Naive B cell (primary cell): ENCODE results near the gene HBA1. TPM values are rescaled to one million over a fixed set of nuclear protein-coding genes. Genes with fewer than 3 reads are reported as not detected.
A peak's percentile ranks its signal among the peaks of the same experiment; 100 is the strongest.
"Not testable (repeated sequence)": the region's sequence is repeated elsewhere in the genome, so short reads cannot be mapped to it uniquely, and the experiment has no call there.

Experiments
- ATAC-seq, 2 donors: fragments of 150-1000 bp; cut with Tn5 transposase; 2 replicates each; pipeline ENCODE4 v1.10.0; 2021; ENCODE audit warnings: low read depth in 2 of 2, mild to moderate bottlenecking in 2 of 2, moderate library complexity in 2 of 2
- DNase-seq: peaks from one replicate; pipeline ENCODE4 v3.0.0; 2022
- H3K27ac Mint-ChIP-seq, 6 donors: one replicate each; pipeline ENCODE4 v1.8.0; 2020 to 2022; ENCODE audit warnings: mild to moderate bottlenecking in 6 of 6, mixed read lengths in 6 of 6, moderate library complexity in 5 of 6, inconsistent platforms in 2 of 6
- H3K27me3 Mint-ChIP-seq, 3 donors: one replicate each; pipeline ENCODE4 v1.8.0; 2021 to 2022; ENCODE audit warnings: mixed read lengths in 3 of 3, mild to moderate bottlenecking in 1 of 3
- H3K36me3 Mint-ChIP-seq, 2 donors: one replicate each; pipeline ENCODE4 v1.8.0; 2020 to 2022; ENCODE audit warnings: mixed read lengths in 2 of 2, inconsistent platforms in 1 of 2, mild to moderate bottlenecking in 1 of 2
- H3K4me1 Mint-ChIP-seq, 3 donors: one replicate each; pipeline ENCODE4 v1.8.0; 2020 to 2022; ENCODE audit warnings: mixed read lengths in 3 of 3, inconsistent platforms in 1 of 3, mild to moderate bottlenecking in 1 of 3, moderate library complexity in 1 of 3
- H3K4me3 Mint-ChIP-seq, 8 donors: one replicate each; pipeline ENCODE4 v1.8.0; 2020 to 2022; ENCODE audit warnings: mild to moderate bottlenecking in 8 of 8, mixed read lengths in 8 of 8, moderate library complexity in 8 of 8, inconsistent platforms in 2 of 8
- H3K9me3 Mint-ChIP-seq, 7 donors: one replicate each; pipeline ENCODE4 v1.8.0; 2020 to 2022; ENCODE audit warnings: mixed read lengths in 7 of 7, mild to moderate bottlenecking in 5 of 7, inconsistent platforms in 2 of 7, moderate library complexity in 1 of 7
- polyA plus RNA-seq, 6 donors: library from polyadenylated mRNA; unstranded; fragments of 300-500 nt; fragmentation: Illumina TruSeq; gene quantifications; one replicate each; pipeline ENCODE4 v1.2.3, GENCODE V29; 2021; ENCODE audit warnings: low read depth in 6 of 6

HBA1 gene
- polyA plus RNA-seq, 6 donors from 2014 or later: 42.8 to 256 (median 100) TPM

- ATAC-seq, H3K27ac Mint-ChIP-seq, H3K36me3 Mint-ChIP-seq, H3K9me3 Mint-ChIP-seq, DNase-seq: not testable (repeated sequence)
- Mint-ChIP-seq H3K4me3 (peak overlapping the region in 2 of 8 donors; percentile 23 to 57), H3K4me1 (peaks cover 0 to 10% (median 5%) of the 10 kb centered on the region in 3 donors), H3K27me3 (peaks cover 39 to 63% (median 51%) of the 10 kb centered on the region in 3 donors)
These were observed 12.8 kb upstream of the HBA1 start for GRCh38 chr16:163696-164095.

DNA sequence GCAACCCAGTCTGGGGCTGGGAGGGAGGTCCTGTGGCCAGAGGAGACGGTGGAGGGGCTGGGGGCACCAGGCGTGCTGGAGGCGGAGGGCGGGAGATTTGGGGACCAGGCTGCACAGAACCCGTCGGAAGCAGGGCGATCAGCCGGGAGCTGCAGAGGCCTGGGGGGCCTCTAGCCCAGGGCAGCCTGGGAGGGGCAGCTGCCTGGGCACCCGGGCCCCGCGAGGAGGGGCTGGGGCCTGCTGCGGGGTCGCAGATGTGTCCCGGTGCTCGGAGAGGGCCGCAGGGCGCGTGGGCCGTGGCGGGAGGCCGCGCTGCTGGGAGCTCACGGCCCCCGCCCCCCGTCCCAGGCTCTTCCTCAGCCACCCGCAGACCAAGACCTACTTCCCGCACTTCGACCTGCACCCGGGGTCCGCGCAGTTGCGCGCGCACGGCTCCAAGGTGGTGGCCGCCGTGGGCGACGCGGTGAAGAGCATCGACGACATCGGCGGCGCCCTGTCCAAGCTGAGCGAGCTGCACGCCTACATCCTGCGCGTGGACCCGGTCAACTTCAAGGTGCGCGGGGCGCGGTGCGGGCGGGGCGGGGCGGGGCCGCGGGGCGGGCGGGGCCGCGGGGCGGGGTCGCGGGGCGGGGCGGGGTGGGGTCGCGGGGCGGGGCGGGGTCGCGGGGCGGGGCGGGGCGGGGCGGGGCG, 12.2 kb upstream of the HBA1 start:
- not testable (repeated sequence) for H3K27ac Mint-ChIP-seq, H3K9me3 Mint-ChIP-seq, H3K36me3 Mint-ChIP-seq, H3K4me3 Mint-ChIP-seq, ATAC-seq, DNase-seq
- Mint-ChIP-seq H3K27me3 (peaks cover 38 to 64% (median 51%) of the 10 kb centered on the region in 3 donors), H3K4me1 (peaks cover 0 to 10% (median 5%) of the 10 kb centered on the region in 3 donors)

GRCh38 chr16:164827-165538, 11.5 kb upstream of the HBA1 start:
- DNase-seq: no peak
- no peaks in the 10 kb centered on the region for H3K36me3 Mint-ChIP-seq
- peaks cover 34 to 64% (median 51%) of the 10 kb centered on the region in 3 donors for H3K27me3 Mint-ChIP-seq
- no peaks in the 10 kb centered on the region for H3K9me3 Mint-ChIP-seq
- H3K4me3 Mint-ChIP-seq: peak overlapping the region; percentile 7 to 77 (median 58)
- H3K4me1 Mint-ChIP-seq: peaks cover 0 to 10% (median 5%) of the 10 kb centered on the region in 3 donors
- peak; percentile 24 to 26 for ATAC-seq
- H3K27ac Mint-ChIP-seq: no peak overlapping the region

GRCh38 chr16:165539-166374, 10.7 kb upstream of the HBA1 start, which contains the start of gene HBM:
HBM (plus strand) TSS chr16:165978; CDS start chr16:165998, 20 bp downstream.
- DNase-seq: no peak
- Mint-ChIP-seq H3K27ac (peak within 1 kb of the TSS in 1 of 6 donors; percentile 49), H3K4me1 (peaks cover 0 to 10% (median 5%) of the 10 kb centered on the region in 3 donors)

DNA sequence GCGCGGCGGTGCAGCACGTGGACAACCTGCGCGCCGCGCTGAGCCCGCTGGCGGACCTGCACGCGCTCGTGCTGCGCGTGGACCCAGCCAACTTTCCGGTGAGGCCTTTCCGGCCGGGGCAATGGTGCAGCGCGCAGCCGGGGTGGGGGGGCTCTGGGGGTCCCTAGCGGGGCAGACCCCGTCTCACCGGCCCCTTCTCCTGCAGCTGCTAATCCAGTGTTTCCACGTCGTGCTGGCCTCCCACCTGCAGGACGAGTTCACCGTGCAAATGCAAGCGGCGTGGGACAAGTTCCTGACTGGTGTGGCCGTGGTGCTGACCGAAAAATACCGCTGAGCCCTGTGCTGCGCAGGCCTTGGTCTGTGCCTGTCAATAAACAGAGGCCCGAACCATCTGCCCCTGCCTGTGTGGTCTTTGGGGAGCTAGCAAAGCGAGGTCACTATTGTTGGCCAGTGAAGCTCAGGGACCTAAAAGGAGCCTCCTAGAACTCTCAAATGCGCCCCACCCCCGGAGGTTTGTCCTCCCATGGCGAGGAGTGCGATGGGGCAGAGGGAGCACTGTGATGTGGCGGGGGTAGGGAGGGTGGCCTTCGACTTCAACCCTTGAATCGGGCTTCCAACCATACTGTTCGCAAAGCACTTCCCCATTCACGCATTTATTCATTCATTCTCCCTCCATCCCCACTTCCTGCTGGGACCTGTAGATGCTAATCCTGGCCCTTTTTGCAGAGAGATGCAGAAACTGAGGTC, 9.9 kb upstream of the HBA1 start:
- no peak for ATAC-seq
- no peak overlapping the region for H3K27ac Mint-ChIP-seq

More at GRCh38 chr16:165539-166374, 10.7 kb upstream of the HBA1 start, which contains the start of gene HBM:
- H3K27me3 Mint-ChIP-seq: peaks cover 40 to 72% (median 59%) of the 10 kb centered on the region in 3 donors
- no peaks in the 10 kb centered on the region for H3K36me3 Mint-ChIP-seq
- peak within 1 kb of the TSS; percentile 7 to 85 (median 78) for H3K4me3 Mint-ChIP-seq
- no peaks in the 10 kb centered on the region for H3K9me3 Mint-ChIP-seq
- peak; percentile 44 to 51 for ATAC-seq

GRCh38 chr16:167122-167690, 9.3 kb upstream of the HBA1 start:
- H3K4me1 Mint-ChIP-seq: peaks cover 0 to 10% (median 7%) of the 10 kb centered on the region in 3 donors
- peak overlapping the region in 6 of 8 donors; percentile 44 to 85 (median 69) for H3K4me3 Mint-ChIP-seq
- no peak overlapping the region for H3K27ac Mint-ChIP-seq
- DNase-seq (no peak), ATAC-seq (no peak)
- no peaks in the 10 kb centered on the region for H3K36me3 Mint-ChIP-seq
- no peaks in the 10 kb centered on the region for H3K9me3 Mint-ChIP-seq
- peaks cover 44 to 71% (median 60%) of the 10 kb centered on the region in 3 donors for H3K27me3 Mint-ChIP-seq

More for the DNA sequence above, 9.9 kb upstream of the HBA1 start:
- H3K27me3 Mint-ChIP-seq: peaks cover 43 to 73% (median 60%) of the 10 kb centered on the region in 3 donors
- peak overlapping the region in 5 of 8 donors; percentile 49 to 85 (median 79) for H3K4me3 Mint-ChIP-seq
- no peak for DNase-seq
- H3K4me1 Mint-ChIP-seq: peaks cover 0 to 10% (median 5%) of the 10 kb centered on the region in 3 donors
- no peaks in the 10 kb centered on the region for H3K9me3 Mint-ChIP-seq
- no peaks in the 10 kb centered on the region for H3K36me3 Mint-ChIP-seq

DNA sequence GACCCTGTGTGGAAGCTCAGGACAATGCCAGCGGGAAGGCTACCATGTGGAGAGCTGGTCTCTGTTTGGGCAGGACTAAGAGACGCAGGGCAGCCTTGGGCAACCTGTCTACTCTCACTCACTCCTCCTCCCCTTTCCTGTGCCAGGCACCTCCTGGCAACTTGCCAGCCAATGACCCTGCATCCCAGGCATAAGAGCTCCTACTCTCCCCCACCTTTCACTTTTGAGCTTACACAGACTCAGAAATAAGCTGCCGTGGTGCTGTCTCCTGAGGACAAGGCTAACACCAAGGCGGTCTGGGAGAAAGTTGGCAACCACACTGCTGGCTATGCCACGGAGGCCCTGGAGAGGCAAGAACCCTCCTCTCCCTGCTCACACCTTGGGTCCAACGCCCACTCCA, 8.1 kb upstream of the HBA1 start:
- peak overlapping the region in 1 of 6 donors; percentile 54 for H3K27ac Mint-ChIP-seq
- H3K9me3 Mint-ChIP-seq: no peaks in the 10 kb centered on the region
- peaks cover 41 to 69% (median 59%) of the 10 kb centered on the region in 3 donors for H3K27me3 Mint-ChIP-seq
- H3K4me3 Mint-ChIP-seq: no peak overlapping the region
- ATAC-seq (no peak), DNase-seq (no peak)
- peaks cover 0 to 10% (median 7%) of the 10 kb centered on the region in 3 donors for H3K4me1 Mint-ChIP-seq
- H3K36me3 Mint-ChIP-seq: no peaks in the 10 kb centered on the region

- Mint-ChIP-seq H3K27me3 (peaks cover 37 to 75% (median 64%) of the 10 kb centered on the region in 3 donors), H3K9me3 (no peaks in the 10 kb centered on the region), H3K4me1 (peaks cover 0 to 10% (median 9%) of the 10 kb centered on the region in 3 donors), H3K36me3 (no peaks in the 10 kb centered on the region), H3K4me3 (peak overlapping the region in 1 of 8 donors; percentile 36), H3K27ac (no peak overlapping the region)
- ATAC-seq (no peak), DNase-seq (no peak)
These were observed 7.5 kb upstream of the HBA1 start for GRCh38 chr16:169014-169413.

DNA sequence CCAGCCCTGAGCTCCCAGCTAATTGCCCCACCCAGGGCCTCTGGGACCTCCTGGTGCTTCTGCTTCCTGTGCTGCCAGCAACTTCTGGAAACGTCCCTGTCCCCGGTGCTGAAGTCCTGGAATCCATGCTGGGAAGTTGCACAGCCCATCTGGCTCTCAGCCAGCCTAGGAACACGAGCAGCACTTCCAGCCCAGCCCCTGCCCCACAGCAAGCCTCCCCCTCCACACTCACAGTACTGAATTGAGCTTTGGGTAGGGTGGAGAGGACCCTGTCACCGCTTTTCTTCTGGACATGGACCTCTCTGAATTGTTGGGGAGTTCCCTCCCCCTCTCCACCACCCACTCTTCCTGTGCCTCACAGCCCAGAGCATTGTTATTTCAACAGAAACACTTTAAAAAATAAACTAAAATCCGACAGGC, 6.4 kb upstream of the HBA1 start:
- H3K4me1 Mint-ChIP-seq: peaks cover 0 to 16% (median 15%) of the 10 kb centered on the region in 3 donors
- not testable (repeated sequence) for ATAC-seq, H3K4me3 Mint-ChIP-seq, DNase-seq, H3K9me3 Mint-ChIP-seq, H3K36me3 Mint-ChIP-seq, H3K27ac Mint-ChIP-seq
- peaks cover 45 to 84% (median 72%) of the 10 kb centered on the region in 3 donors for H3K27me3 Mint-ChIP-seq

- H3K4me3 Mint-ChIP-seq: no peak overlapping the region
- ATAC-seq (no peak), DNase-seq (no peak)
- no peaks in the 10 kb centered on the region for H3K9me3 Mint-ChIP-seq
- H3K36me3 Mint-ChIP-seq: no peaks in the 10 kb centered on the region
- peaks cover 43 to 84% (median 77%) of the 10 kb centered on the region in 3 donors for H3K27me3 Mint-ChIP-seq
- no peak overlapping the region for H3K27ac Mint-ChIP-seq
- H3K4me1 Mint-ChIP-seq: peaks cover 4 to 20% (median 15%) of the 10 kb centered on the region in 3 donors
These were observed 5.7 kb upstream of the HBA1 start for GRCh38 chr16:170788-171187.

DNA sequence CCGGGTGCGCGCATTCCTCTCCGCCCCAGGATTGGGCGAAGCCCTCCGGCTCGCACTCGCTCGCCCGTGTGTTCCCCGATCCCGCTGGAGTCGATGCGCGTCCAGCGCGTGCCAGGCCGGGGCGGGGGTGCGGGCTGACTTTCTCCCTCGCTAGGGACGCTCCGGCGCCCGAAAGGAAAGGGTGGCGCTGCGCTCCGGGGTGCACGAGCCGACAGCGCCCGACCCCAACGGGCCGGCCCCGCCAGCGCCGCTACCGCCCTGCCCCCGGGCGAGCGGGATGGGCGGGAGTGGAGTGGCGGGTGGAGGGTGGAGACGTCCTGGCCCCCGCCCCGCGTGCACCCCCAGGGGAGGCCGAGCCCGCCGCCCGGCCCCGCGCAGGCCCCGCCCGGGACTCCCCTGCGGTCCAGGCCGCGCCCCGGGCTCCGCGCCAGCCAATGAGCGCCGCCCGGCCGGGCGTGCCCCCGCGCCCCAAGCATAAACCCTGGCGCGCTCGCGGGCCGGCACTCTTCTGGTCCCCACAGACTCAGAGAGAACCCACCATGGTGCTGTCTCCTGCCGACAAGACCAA, 4.0 kb upstream of the HBA1 start, which contains the start of gene HBA2:
TSS of gene HBA2 (plus strand) at position 503 of the 568 bp plus-strand sequence. CDS start at position 540, 37 bp downstream.
- peak; percentile 47 to 55 for ATAC-seq
- not testable (repeated sequence) for DNase-seq, H3K9me3 Mint-ChIP-seq, H3K27ac Mint-ChIP-seq, H3K36me3 Mint-ChIP-seq
- Mint-ChIP-seq H3K4me1 (peaks cover 4 to 18% (median 14%) of the 10 kb centered on the region in 3 donors), H3K27me3 (peaks cover 34 to 76% (median 71%) of the 10 kb centered on the region in 3 donors), H3K4me3 (peak within 1 kb of the TSS in 6 of 8 donors; percentile 28 to 70 (median 52))
